ENCODE results near the gene SH3TC2.

SH3TC2 gene

GRCh38 chr5:149027636-149028035 is 35.2 kb downstream of the SH3TC2 start:
- no peak for DNase-seq

- no peak for DNase-seq
Measured at GRCh38 chr5:149024943-149025342, 37.9 kb downstream of the SH3TC2 start.

DNA sequence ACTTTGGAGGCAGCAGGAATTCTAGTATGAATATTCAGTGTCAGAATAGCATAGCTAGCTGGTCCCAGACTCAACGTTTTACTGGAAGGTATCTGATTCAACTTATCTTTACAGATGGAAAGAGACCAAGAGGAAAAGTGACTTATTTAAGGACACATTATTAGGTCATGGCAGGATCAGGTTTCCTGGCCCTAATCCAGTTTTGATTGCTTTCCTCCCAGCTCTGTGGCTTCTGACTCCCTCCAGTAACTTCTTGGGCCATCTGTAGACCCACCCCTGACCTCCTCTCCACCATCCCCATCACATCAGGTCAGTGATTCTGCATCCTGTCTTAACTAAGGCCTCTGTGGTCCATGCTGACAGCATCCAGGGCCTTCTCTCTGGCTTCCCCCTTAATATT is 38.4 kb downstream of the SH3TC2 start:
- no peak for DNase-seq

DNA sequence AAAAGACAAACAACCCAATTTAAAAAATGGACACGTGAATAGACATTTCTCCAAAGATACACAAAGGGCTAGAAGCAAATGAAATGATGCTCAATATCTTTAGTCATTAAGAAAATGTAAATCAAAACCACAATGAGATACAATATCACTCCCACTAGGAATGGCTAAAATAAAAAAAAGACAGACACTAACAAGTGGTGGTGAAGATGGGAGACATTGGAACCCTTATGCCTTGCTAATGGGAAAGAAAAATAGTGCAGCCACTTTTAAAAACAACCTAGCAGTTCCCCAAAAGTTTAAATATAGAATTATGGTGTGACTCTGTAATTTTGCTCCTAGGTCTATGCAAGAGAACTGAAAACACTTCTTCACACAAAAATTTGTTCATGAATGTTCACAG is 40.7 kb downstream of the SH3TC2 start:
- no peak for DNase-seq

DNA sequence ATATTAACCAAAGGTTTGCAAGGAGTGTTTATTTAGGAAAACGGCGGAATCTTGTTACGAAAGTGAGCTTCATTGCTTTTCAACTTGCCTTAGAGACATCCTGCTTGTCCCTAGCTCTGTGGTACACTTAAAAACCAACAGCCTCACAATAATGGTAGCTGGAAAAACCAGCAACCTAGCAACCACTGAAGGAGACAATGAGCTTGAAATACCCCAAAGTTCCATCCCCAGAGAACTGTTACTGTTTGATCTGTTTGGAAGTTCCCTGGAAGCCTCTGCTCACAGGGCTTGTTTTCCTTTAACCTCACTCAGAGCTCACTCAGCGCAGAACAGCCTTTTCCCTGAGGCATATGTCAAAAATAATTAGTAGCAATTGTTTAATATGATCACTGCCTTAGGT is 43.2 kb downstream of the SH3TC2 start:
- no peak for DNase-seq

DNA sequence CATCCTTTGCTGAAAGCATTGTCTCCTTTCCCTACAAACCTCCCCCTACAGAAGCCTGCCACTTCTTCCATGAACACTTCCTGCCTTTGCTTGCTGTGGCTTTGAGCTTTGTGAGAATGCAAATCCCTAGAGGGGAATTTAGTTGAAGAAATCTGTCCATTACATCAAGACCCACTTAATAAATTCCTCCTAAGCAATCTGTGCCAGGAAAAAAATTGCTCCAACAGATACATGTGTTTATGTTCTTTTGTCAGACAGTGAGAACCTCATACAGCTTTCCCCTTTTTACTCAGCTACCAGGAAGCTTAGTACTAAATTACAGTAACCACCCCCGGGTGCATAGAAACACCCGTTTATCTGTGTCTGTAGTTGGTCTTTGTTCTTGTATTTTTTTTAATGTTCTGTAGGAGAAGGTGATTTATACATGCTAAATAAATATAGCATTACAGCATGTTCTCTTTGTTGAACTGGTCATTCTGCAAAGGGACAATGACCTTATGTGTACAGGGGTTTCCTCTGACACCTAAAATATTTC is 43.9 kb downstream of the SH3TC2 start:
- no peak for DNase-seq

DNA sequence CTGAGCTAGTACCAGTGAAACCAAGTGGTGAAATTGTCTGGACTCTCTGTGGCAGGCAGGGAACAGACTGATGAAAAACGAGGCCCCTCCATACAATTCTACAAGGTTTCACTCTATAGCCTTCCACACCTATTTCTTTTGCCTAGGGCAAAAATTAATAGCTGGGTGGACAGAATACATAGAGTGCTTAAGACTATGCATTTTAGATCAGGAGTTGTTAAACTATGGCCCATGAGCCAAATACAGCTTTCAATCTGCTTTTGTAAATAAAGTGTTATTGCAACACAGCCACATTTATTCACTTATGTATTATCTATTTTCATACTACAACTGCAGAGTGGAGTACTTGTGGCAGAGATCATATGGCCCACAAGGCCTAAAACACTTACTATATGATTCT is 45.2 kb downstream of the SH3TC2 start:
- no peak for DNase-seq

- no peak for DNase-seq
Measured at GRCh38 chr5:149015561-149015960, 47.3 kb downstream of the SH3TC2 start.

DNA sequence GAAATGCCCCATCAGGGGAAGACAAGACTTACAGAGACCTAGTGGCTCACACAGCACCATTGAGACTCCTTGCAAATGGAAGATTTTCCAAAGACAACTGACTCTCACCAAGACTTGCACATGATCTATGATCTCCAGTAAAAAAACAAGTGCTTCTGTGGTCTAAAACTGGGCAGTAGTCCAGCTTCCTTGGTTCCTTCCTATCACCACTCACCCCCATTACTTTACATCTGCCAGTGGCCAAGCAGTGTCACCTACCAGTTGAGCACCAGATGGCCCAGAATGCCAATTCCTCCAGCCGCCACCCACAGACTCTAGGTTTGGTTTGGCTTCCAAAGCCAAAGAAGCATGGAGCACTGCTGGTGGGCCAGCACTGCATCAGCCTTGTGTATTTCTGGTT is 47.7 kb downstream of the SH3TC2 start:
- DNase-seq = no peak

DNA sequence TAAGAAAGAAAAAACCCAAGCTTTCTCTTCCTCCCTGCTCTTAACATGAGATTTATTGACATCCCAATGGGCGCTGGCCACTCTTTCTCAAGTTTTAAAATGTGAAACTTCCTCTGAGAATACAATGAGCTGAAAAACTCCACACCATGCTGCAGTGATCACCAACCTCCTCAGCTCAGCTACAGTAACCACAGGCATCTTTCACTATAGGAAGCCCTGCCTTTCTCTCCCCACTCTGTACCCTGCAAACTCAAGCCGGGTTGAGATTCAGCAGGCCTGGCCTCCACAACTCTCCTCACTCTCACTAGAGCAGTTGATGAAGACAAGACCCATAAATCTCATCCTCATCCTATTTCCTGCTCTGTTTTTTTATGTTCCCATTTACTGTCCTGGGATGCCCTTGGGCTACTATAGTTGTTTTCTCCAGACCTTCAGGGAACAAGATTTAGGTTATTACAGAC is 48.3 kb downstream of the SH3TC2 start:
- no peak for DNase-seq

GRCh38 chr5:149013796-149014195 is 49.1 kb downstream of the SH3TC2 start:
- no peak for DNase-seq

- no peak for DNase-seq
Measured at GRCh38 chr5:149012350-149012749, 50.5 kb downstream of the SH3TC2 start.

GRCh38 chr5:149011728-149012127 is 51.1 kb downstream of the SH3TC2 start:
- no peak for DNase-seq

DNA sequence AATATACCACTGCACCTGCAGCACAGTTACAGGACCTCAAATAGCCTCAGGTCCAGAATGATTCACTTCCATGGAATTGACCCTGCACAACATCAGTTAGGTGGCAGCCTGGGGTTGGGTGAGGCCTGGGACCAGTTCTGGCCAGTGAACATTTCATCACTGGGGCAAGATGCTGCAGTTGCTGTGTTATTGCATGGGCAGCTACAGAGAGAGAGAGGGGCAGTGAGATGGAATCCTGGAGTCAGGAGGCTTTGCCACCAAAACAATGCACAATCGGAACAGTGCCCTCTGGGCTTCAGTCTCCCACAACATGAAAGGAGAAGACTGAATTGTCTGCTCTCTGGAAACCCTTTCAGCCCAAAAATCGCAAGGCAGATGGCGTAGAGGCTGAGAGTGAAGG is 51.8 kb downstream of the SH3TC2 start:
- DNase-seq = no peak

GRCh38 chr5:149007174-149007573 is 55.7 kb downstream of the SH3TC2 start:
- no peak for DNase-seq

DNA sequence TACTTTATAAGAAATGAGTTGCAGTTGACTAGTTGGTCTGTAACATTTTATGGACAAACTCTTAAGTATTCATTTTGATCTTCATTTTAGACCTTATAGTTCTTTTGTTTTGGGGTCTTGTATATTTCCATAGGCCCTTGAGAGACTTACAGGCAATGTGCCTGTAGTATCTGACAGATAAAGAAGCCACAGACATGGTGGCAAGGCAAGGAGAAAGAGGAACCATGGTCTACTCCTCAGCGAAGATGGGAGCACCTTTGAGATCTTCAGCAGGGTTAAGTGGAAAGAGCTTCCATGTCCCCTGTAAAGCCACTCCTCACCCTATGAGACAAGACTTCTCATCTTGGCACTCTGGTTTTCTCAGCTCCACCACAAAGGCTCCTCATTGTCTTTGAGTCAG is 56.4 kb downstream of the SH3TC2 start:
- no peak for DNase-seq

DNA sequence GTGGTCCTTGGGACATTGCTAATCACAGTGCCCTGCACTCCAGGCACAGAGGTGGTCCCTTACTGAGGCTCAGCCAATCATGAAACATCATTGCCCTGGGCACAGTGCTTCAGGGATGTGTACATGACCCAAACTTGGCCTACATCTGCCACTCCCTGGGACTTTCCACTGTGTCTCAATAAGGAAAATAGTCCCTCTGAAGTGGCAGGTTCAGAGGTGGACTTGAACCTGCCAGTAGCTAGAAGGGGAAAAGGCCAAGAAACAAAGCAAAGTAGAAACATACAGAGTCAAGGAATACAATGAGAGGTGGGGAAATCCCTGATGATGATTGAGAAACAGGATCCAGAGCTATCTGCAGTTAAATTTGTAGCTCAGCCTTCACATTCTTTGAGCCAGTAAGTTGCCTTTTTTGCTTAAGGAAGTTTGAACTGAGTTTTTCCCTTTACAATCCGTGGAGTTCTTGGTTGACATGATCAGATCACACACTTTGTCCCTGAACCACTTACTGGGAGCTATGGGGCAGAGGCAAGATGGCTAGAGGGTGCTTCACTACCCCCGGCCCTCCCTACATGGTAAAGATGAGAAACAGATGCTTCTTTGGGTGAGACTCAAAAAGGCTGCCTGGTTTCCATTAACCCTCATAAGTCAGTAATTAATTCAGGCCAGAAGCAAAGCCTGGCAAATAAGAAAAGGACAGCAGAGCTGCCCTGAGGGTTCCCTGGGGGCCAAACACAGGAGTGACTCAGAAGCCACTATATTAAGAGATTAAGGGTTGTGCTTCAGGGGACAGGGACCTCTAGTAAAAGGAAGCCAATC is 57.6 kb downstream of the SH3TC2 start:
- no peak for DNase-seq

- no peak for DNase-seq
Measured at GRCh38 chr5:149004559-149004958, 58.3 kb downstream of the SH3TC2 start.

GRCh38 chr5:149002761-149003689 is 59.8 kb downstream of the SH3TC2 start:
- no peak for DNase-seq

- DNase-seq = no peak
Measured at GRCh38 chr5:149002053-149002452, 60.8 kb downstream of the SH3TC2 start.

DNA sequence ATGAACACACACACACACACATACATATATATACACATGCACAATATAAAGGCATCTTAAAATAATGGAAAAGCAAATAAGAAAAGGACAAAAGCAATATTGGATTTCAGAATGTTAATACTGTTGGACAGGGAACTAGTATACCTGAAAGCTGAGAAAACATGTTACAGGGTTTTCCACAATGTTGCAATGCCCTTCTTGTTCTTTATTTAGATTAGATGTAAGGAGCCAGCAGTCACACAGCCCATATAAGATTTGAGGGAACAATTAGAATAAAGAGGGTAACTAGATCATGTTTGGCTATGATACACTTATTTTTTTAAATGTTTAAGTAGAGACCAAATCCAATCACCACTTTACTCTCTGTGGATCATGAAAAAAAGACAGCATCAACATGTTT is 61.7 kb downstream of the SH3TC2 start:
- no peak for DNase-seq

GRCh38 chr5:148999741-149000140 is 63.1 kb downstream of the SH3TC2 start:
- no peak for DNase-seq

GRCh38 chr5:148998174-148998797 is 64.6 kb downstream of the SH3TC2 start:
- DNase-seq = peak; percentile 73

Measured in CD4-positive, alpha-beta T cell treated with Interleukin-17A for 1 hour (primary cell).